HL-60 (cell line): ENCODE data around the gene NFAM1.

Source experiments
- DNase-seq, 2 experiments: peaks; one replicate each; pipeline ENCODE4 v3.0.0-alpha.2; 2010 to 2020; ENCODE audit warnings: low read depth in 1 of 2, low spot score in 1 of 2
- H3K27ac ChIP-seq: fragments of 250-450 bp; sonication (Bioruptor Pico); replicated peaks from 2 replicates; pipeline ENCODE4 v1.5.1; 2020; ENCODE audit warnings: mild to moderate bottlenecking, moderate library complexity
- H3K27me3 ChIP-seq: fragments of 250-450 bp; sonication (Bioruptor Pico); 2 replicates; pipeline ENCODE4 v1.5.1; 2021; ENCODE audit warnings: mild to moderate bottlenecking, moderate library complexity; ENCODE audit not compliant: insufficient read depth, poor library complexity, severe bottlenecking
- H3K4me3 ChIP-seq: replicated peaks from 2 replicates; pipeline ENCODE4 v1.5.1; 2011; ENCODE audit warnings: mild to moderate bottlenecking, control low read depth, low read length; ENCODE audit not compliant: insufficient read depth
- CTCF ChIP-seq: IDR thresholded peaks from one replicate; pipeline ENCODE4 v1.5.1; 2011; ENCODE audit warnings: low read length, control low read depth, inconsistent platforms; ENCODE audit not compliant: insufficient read depth
- GABPA ChIP-seq: IDR thresholded peaks from 2 replicates; pipeline ENCODE4 v1.6.1; 2012; ENCODE audit warnings: low read depth
- POLR2AphosphoS5 ChIP-seq: IDR thresholded peaks from 2 replicates; pipeline ENCODE4 v1.6.1; 2012; ENCODE audit warnings: low read depth
- REST ChIP-seq: IDR thresholded peaks from 2 replicates; pipeline ENCODE4 v1.6.1; 2012; ENCODE audit warnings: low read depth; ENCODE audit not compliant: insufficient replicate concordance
- SPI1 ChIP-seq: IDR thresholded peaks from 2 replicates; pipeline ENCODE4 v1.6.1; 2012; ENCODE audit warnings: low read depth, mild to moderate bottlenecking, borderline replicate concordance

The NFAM1 gene

GRCh38 chr22:42437488-42438292, 5.5 kb upstream of the NFAM1 start:
- Histone ChIP-seq H3K4me3 (peak overlapping the region; percentile 44), H3K27ac (no peak overlapping the region), H3K27me3 (no peaks in the 10 kb centered on the region)
- TF ChIP-seq CTCF (peak; percentile 91), SPI1 (peak; percentile 89), POLR2AphosphoS5 (no peak)
- peak in 1 of 2 experiments; percentile 80 for DNase-seq

- no peak for DNase-seq
- Histone ChIP-seq H3K27ac (peak overlapping the region; percentile 21), H3K4me3 (no peak overlapping the region), H3K27me3 (no peaks in the 10 kb centered on the region)
- TF ChIP-seq POLR2AphosphoS5 (0 out of 2 replicates have a peak, but pooled peaks have one; percentile 0), GABPA (no peak)
Observed at GRCh38 chr22:42436404-42436803, 4.2 kb upstream of the NFAM1 start.

GRCh38 chr22:42434748-42435425, 2.7 kb upstream of the NFAM1 start:
- no peak overlapping the region for H3K27ac ChIP-seq
- no peak for TF ChIP-seq GABPA
- TF ChIP-seq POLR2AphosphoS5: no peak
- TF ChIP-seq CTCF: no peak
- no peak for TF ChIP-seq SPI1
- no peak for TF ChIP-seq REST
- peak in 1 of 2 experiments; percentile 21 for DNase-seq
- no peaks in the 10 kb centered on the region for H3K27me3 ChIP-seq
- no peak overlapping the region for H3K4me3 ChIP-seq

GRCh38 chr22:42433754-42434682, 1.8 kb upstream of the NFAM1 start:
- TF ChIP-seq REST: no peak
- TF ChIP-seq GABPA: no peak
- no peak for TF ChIP-seq CTCF
- no peak for TF ChIP-seq SPI1
- TF ChIP-seq POLR2AphosphoS5: no peak
- Histone ChIP-seq H3K4me3 (no peak overlapping the region), H3K27ac (no peak overlapping the region), H3K27me3 (no peaks in the 10 kb centered on the region)
- no peak for DNase-seq
